Breast epithelium (tissue), 4 donors: ENCODE measurements around the gene CYFIP1. TPM values are rescaled to one million over a fixed set of nuclear protein-coding genes. Genes with fewer than 3 reads are reported as not detected.

Experiments
- DNase-seq, 2 donors: peaks; one replicate each; pipeline ENCODE4 v3.0.0-alpha.2; 2019; ENCODE audit warnings: low spot score in 2 of 2
- H3K27ac ChIP-seq, 2 donors: fragments of 200-600 bp; sonication (generic) in 1 of 2; one replicate each; pipeline ENCODE4 v1.5.1; 2016 to 2019; ENCODE audit warnings: mild to moderate bottlenecking in 1 of 2
- H3K27me3 ChIP-seq, 2 donors: fragments of 200-600 bp; sonication (generic) in 1 of 2; one replicate each; pipeline versions ENCODE4 v1.5.1 to v1.6.0; 2017 to 2019; ENCODE audit warnings: control low read depth in 1 of 2, mild to moderate bottlenecking in 1 of 2
- H3K36me3 ChIP-seq: fragments of 200-600 bp; one replicate; pipeline ENCODE4 v1.5.1; 2019
- H3K4me1 ChIP-seq, 2 donors: fragments of 200-600 bp; sonication (generic); one replicate each; pipeline ENCODE4 v1.5.1; 2016 to 2019; ENCODE audit warnings: control low read depth in 1 of 2
- H3K4me3 ChIP-seq, 3 donors: fragments of 200-600 bp; sonication (generic); 1 replicate in 2 of 3; 2 replicates in 1 of 3; pipeline ENCODE4 v1.5.1; 2016 to 2019; ENCODE audit warnings: mild to moderate bottlenecking in 3 of 3, moderate library complexity in 2 of 3
- H3K9me3 ChIP-seq, 2 donors: fragments of 200-600 bp; sonication (generic) in 1 of 2; one replicate each; pipeline ENCODE4 v1.5.1; 2016 to 2019; ENCODE audit warnings: control low read depth in 1 of 2
- CTCF ChIP-seq, 3 donors: fragments of 450-650 bp; IDR thresholded peaks; one replicate each; pipeline ENCODE4 v1.5.1; 2016 to 2017; ENCODE audit warnings: antibody characterized with exemption in 3 of 3, mild to moderate bottlenecking in 3 of 3, moderate library complexity in 3 of 3
- POLR2A ChIP-seq: fragments of 450-650 bp; IDR thresholded peaks from one replicate; pipeline ENCODE4 v1.6.1; 2016; ENCODE audit warnings: antibody characterized with exemption, mild to moderate bottlenecking, moderate library complexity
- POLR2AphosphoS5 ChIP-seq, 3 donors: sonication (generic); formaldehyde crosslinking; IDR thresholded peaks; one replicate each; pipeline ENCODE4 v1.6.1; 2017; ENCODE audit warnings: antibody characterized with exemption in 3 of 3
- intact Hi-C: fragments of 100-400 bp; cut with DNase I; formaldehyde crosslinking; loops from one replicate; pipeline ENCODE4 v1.15.1; 2023; ENCODE audit warnings: low total_unique reads
- total RNA-seq, 3 donors: library from RNA; depleted of rRNA; stranded (reverse); fragments of >200 nt; gene quantifications; one replicate each; pipeline ENCODE4 v1.1.0, GENCODE V29; 2016

Gene CYFIP1
- total RNA-seq, 3 donors from 2014 or later = 97.9 to 128 (median 124) TPM

DNA sequence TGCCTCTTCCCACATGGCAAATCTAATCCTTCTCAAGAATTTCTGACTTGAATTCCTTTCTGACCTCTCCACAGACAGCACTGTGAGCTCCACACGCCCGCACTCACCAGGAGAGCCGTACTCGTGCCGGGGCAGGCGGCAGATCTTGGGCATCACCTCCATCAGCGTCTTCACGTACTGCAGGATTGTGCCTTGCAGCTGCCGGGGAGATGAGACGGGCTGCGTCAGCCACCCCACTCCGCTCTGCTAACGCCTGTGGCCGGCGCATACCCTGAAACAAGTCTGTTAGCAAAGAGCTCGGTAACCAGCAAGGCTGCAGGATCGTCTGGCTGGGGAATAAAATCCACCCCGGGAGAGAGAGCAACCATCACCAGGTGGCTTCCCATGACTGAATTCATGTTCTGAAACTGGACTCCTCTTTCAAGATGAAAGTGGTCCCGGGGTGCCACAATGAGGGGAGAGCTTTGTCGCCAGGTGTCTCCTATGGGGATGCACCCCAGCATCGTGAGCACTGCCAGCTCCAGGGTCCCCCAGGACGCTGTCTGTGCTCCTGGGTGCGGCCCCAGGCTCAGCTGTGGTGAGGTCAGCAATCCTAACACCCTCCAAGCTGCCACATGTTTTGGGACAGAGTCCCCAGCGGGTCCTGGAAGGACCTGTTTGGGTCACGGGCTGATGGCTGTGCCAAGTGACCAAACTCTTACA, 98.3 kb downstream of the CYFIP1 start:
- Histone ChIP-seq H3K9me3 (no peaks in the 10 kb centered on the region), H3K4me3 (no peak overlapping the region), H3K27ac (no peak overlapping the region), H3K4me1 (no peaks in the 10 kb centered on the region), H3K36me3 (peaks cover 9% of the 10 kb centered on the region), H3K27me3 (no peaks in the 10 kb centered on the region)
- TF ChIP-seq CTCF (IDR thresholded peaks at IDR 0.05) = no peak
- no peak for TF ChIP-seq POLR2AphosphoS5 (IDR thresholded peaks at IDR 0.05)
- no peak for TF ChIP-seq POLR2A
- no peak for DNase-seq
- intact Hi-C loops = no loop called here

- Histone ChIP-seq H3K9me3 (no peaks in the 10 kb centered on the region), H3K4me1 (no peaks in the 10 kb centered on the region), H3K27me3 (no peaks in the 10 kb centered on the region), H3K27ac (no peak overlapping the region), H3K36me3 (peaks cover 9% of the 10 kb centered on the region), H3K4me3 (no peak overlapping the region)
- no peak for TF ChIP-seq POLR2AphosphoS5 (IDR thresholded peaks at IDR 0.05)
- intact Hi-C loops = no loop called here
- DNase-seq = no peak
Measured at GRCh38 chr15:22880981-22881738, 99.0 kb downstream of the CYFIP1 start.

GRCh38 chr15:22880068-22880980, 99.8 kb downstream of the CYFIP1 start:
- no peak overlapping the region for H3K27ac ChIP-seq
- no peaks in the 10 kb centered on the region for H3K9me3 ChIP-seq
- peaks cover 9% of the 10 kb centered on the region for H3K36me3 ChIP-seq
- DNase-seq = no peak
- no peaks in the 10 kb centered on the region for H3K4me1 ChIP-seq
- no peak overlapping the region for H3K4me3 ChIP-seq
- no peak for TF ChIP-seq CTCF (IDR thresholded peaks at IDR 0.05)
- TF ChIP-seq POLR2A = no peak
- TF ChIP-seq POLR2AphosphoS5 (IDR thresholded peaks at IDR 0.05) = no peak
- intact Hi-C loops = no loop called here
- H3K27me3 ChIP-seq = no peaks in the 10 kb centered on the region

DNA sequence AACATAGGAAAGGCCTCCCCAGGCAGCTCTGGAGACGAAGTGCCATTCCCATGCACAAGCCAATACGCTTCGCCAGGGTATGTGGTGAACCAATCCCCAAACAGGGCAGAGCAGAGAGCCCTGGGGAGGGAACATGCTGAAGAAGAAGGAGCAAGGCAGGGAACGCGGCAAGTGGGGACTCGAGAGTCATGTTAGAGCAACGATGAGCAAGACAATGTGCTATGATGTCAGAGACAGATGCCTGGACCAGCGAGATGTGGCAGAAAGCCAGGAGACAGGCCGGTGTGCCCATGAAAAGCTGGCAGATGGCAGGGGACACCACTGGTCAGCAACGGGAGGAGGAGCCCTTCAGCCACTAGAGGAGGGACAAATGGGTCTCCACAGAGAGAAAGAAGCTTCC, 102.1 kb downstream of the CYFIP1 start:
- intact Hi-C loops = no loop called here
- Histone ChIP-seq H3K4me3 (no peak overlapping the region), H3K27ac (no peak overlapping the region), H3K9me3 (no peaks in the 10 kb centered on the region), H3K27me3 (no peaks in the 10 kb centered on the region), H3K36me3 (peaks cover 9% of the 10 kb centered on the region), H3K4me1 (no peaks in the 10 kb centered on the region)
- TF ChIP-seq POLR2AphosphoS5 (IDR thresholded peaks at IDR 0.05) (no peak), POLR2A (no peak), CTCF (IDR thresholded peaks at IDR 0.05) (no peak)
- no peak for DNase-seq

DNA sequence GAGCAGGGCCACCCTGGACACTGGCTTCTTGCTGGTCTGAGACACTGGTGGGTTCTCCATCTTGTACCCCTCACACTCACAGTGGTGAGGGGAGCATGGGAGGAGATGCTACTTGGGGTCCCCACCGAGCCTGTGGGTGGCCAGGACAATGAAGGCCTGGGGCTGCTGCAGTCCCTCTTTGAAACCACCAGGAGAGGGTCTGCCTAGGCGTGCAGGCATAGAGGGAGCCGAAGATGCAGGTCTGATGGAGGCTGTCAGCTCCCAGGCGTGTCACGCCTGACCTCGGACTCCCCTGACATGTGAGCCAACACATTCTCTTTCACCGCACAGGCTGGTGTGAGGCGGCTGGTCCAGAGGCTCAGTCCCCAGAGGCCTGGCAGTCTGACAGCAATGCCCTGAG, 102.6 kb downstream of the CYFIP1 start:
- H3K27me3 ChIP-seq = no peaks in the 10 kb centered on the region
- H3K9me3 ChIP-seq = no peaks in the 10 kb centered on the region
- no peak overlapping the region for H3K27ac ChIP-seq
- DNase-seq = no peak
- no peaks in the 10 kb centered on the region for H3K4me1 ChIP-seq
- H3K36me3 ChIP-seq = peaks cover 7% of the 10 kb centered on the region
- TF ChIP-seq CTCF (IDR thresholded peaks at IDR 0.05) (no peak), POLR2A (no peak), POLR2AphosphoS5 (IDR thresholded peaks at IDR 0.05) (no peak)
- H3K4me3 ChIP-seq = no peak overlapping the region
- intact Hi-C loops = no loop called here
